MCF 10A (cell line): ENCODE measurements around the gene SHE. TPM values are rescaled to one million over a fixed set of nuclear protein-coding genes. Genes with fewer than 3 reads are reported as not detected.

ENCODE experiments used
- BruUV-seq: library from RNA; stranded (reverse); fragments of 400-500 nt; replicated peaks from 2 replicates; lab custom pipeline; 2021; lab: Mats Ljungman, UMichigan
- CTCF ChIA-PET: fragments of 300-600 bp; sonication (Branson Sonifier 250); formaldehyde crosslinking; extraction: SDS; loops from one replicate; lab custom pipeline; 2021; ENCODE audit warnings: antibody characterized with exemption, inconsistent platforms; lab: Yijun Ruan, JAX
- POLR2A ChIA-PET: fragments of 300-600, 350-650 bp; sonication (Branson Sonifier 250); formaldehyde crosslinking; extraction: SDS; loops from one replicate; lab custom pipeline; 2020; ENCODE audit warnings: antibody characterized with exemption, inconsistent platforms; lab: Yijun Ruan, JAX
- DNase-seq: peaks from one replicate; pipeline ENCODE4 v3.0.0-alpha.2; 2018; ENCODE audit not compliant: unreplicated experiment
- H3K27ac Mint-ChIP-seq: one replicate; pipeline ENCODE4 v1.8.0; 2022; ENCODE audit warnings: mild to moderate bottlenecking, low read depth, mixed read lengths; ENCODE audit not compliant: unreplicated experiment
- H3K27me3 Mint-ChIP-seq: one replicate; pipeline ENCODE4 v1.8.0; 2022; ENCODE audit warnings: mixed read lengths; ENCODE audit not compliant: insufficient read depth, unreplicated experiment
- H3K36me3 Mint-ChIP-seq: one replicate; pipeline ENCODE4 v1.8.0; 2022; ENCODE audit warnings: mild to moderate bottlenecking, moderate library complexity, mixed read lengths; ENCODE audit not compliant: insufficient read depth, unreplicated experiment
- H3K4me1 Mint-ChIP-seq: one replicate; pipeline ENCODE4 v1.8.0; 2022; ENCODE audit warnings: mixed read lengths; ENCODE audit not compliant: insufficient read depth, unreplicated experiment
- H3K4me3 Mint-ChIP-seq: one replicate; pipeline ENCODE4 v1.8.0; 2022; ENCODE audit warnings: mild to moderate bottlenecking, moderate library complexity, mixed read lengths; ENCODE audit not compliant: unreplicated experiment
- H3K9me3 Mint-ChIP-seq: one replicate; pipeline ENCODE4 v1.8.0; 2022; ENCODE audit warnings: mixed read lengths; ENCODE audit not compliant: unreplicated experiment
- CTCF ChIP-seq: fragments of 200-600 bp; IDR thresholded peaks from one replicate; pipeline ENCODE4 v1.8.0; 2022; ENCODE audit warnings: antibody characterized with exemption, mild to moderate bottlenecking; ENCODE audit not compliant: unreplicated experiment
- intact Hi-C: fragments of 100-400 bp; cut with micrococcal nuclease; formaldehyde crosslinking; loops from 2 replicates; pipeline ENCODE4 v1.14.1; 2022
- total RNA-seq: library from RNA; stranded (reverse); gene quantifications from 2 replicates; pipeline ENCODE4 v1.2.3, GENCODE V29; 2022

Gene SHE
- total RNA-seq, 1 experiment from 2014 or later: not detected

GRCh38 chr1:154527192-154527591 is 25.0 kb upstream of the SHE start:
- no peak for DNase-seq
- Mint-ChIP-seq H3K27me3 (peaks cover 19% of the 10 kb centered on the region), H3K4me1 (no peaks in the 10 kb centered on the region), H3K4me3 (no peak overlapping the region), H3K36me3 (no peaks in the 10 kb centered on the region), H3K9me3 (no peaks in the 10 kb centered on the region), H3K27ac (no peak overlapping the region)
- CTCF ChIA-PET: no interaction called here
- POLR2A ChIA-PET: no interaction called here
- no TSS peak for BruUV-seq
- intact Hi-C loops: no loop called here
- TF ChIP-seq CTCF: no peak

- no peak for DNase-seq
- Mint-ChIP-seq H3K27ac (no peak overlapping the region), H3K4me3 (no peak overlapping the region), H3K27me3 (peaks cover 25% of the 10 kb centered on the region), H3K4me1 (peaks cover 8% of the 10 kb centered on the region), H3K36me3 (no peaks in the 10 kb centered on the region), H3K9me3 (no peaks in the 10 kb centered on the region)
- ChIA-PET CTCF (interaction anchor here (0.6 to 1.1 kb wide), 4 partner anchors 45 to 520 kb away, joined by 3 to 4 read pairs (median 3); no protein-coding TSS in a partner anchor), POLR2A (interaction anchor here (0.8 kb wide), 1 partner anchor 9 kb away, joined by 4 read pairs; no protein-coding TSS in a partner anchor)
- TF ChIP-seq CTCF: no peak
- intact Hi-C loops: no loop called here
- no TSS peak for BruUV-seq
These were observed 22.7 kb upstream of the SHE start for GRCh38 chr1:154524881-154525280.

GRCh38 chr1:154521695-154522094 is 19.5 kb upstream of the SHE start:
- ChIA-PET CTCF (interaction anchor here (0.6 to 0.8 kb wide), 2 partner anchors 10 to 563 kb away, joined by 3 to 5 read pairs; no protein-coding TSS in a partner anchor), POLR2A (interaction anchor here (0.7 to 1.3 kb wide), 4 partner anchors 21 to 62 kb away, joined by 3 to 5 read pairs (median 3); no protein-coding TSS in a partner anchor)

DNA sequence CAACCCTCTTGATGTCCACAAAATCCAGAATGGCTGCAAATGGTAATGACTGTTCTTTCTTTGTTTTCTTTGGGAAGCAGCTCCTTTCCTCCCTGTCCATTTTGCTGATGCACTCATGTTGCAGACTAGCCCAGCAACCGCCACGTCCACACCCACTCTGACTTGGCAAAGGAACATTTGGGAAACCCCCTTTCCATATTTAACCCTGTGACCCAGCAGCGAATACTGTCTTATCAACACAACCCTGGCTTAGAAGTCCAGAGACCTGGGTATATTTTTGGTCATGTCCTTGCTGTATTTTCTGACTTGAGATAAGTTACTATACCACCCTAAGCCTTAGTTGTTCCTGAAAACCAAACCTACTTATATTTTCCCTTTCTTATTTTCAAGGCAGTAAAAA is 18.1 kb upstream of the SHE start:
- Mint-ChIP-seq H3K4me3 (no peak overlapping the region), H3K27ac (no peak overlapping the region), H3K36me3 (no peaks in the 10 kb centered on the region), H3K27me3 (peaks cover 45% of the 10 kb centered on the region), H3K4me1 (peaks cover 15% of the 10 kb centered on the region), H3K9me3 (no peaks in the 10 kb centered on the region)
- POLR2A ChIA-PET: interaction anchor here (0.6 to 1.4 kb wide), 4 partner anchors 13 to 416 kb away, joined by 3 to 5 read pairs (median 3); partner anchors contain the start of gene PMVK
- CTCF ChIA-PET: interaction anchor here (0.6 to 1.2 kb wide), 4 partner anchors 14 to 114 kb away, joined by 4 to 6 read pairs (median 6); no protein-coding TSS in a partner anchor
- no peak for TF ChIP-seq CTCF
- DNase-seq: peak; percentile 25
- BruUV-seq: no TSS peak
- intact Hi-C loops: no loop called here

More at GRCh38 chr1:154521695-154522094, 19.5 kb upstream of the SHE start:
- no peak overlapping the region for H3K27ac Mint-ChIP-seq
- H3K36me3 Mint-ChIP-seq: no peaks in the 10 kb centered on the region
- BruUV-seq: no TSS peak
- intact Hi-C loops: no loop called here
- TF ChIP-seq CTCF: no peak
- no peak overlapping the region for H3K4me3 Mint-ChIP-seq
- peaks cover 32% of the 10 kb centered on the region for H3K27me3 Mint-ChIP-seq
- no peaks in the 10 kb centered on the region for H3K9me3 Mint-ChIP-seq
- DNase-seq: no peak
- peaks cover 15% of the 10 kb centered on the region for H3K4me1 Mint-ChIP-seq
